Inflammatory macrophage treated with lipopolysaccharide for 1 hour (primary cell): ENCODE results near the gene PRELID1.
"Not testable (repeated sequence)": the region's sequence is repeated elsewhere in the genome, so short reads cannot be mapped to it uniquely, and the experiment has no call there.

Experiments
- DNase-seq, 2 donors: peaks; one replicate each; pipeline ENCODE4 v3.0.0-alpha.2; 2020 to 2022

Gene PRELID1

DNA sequence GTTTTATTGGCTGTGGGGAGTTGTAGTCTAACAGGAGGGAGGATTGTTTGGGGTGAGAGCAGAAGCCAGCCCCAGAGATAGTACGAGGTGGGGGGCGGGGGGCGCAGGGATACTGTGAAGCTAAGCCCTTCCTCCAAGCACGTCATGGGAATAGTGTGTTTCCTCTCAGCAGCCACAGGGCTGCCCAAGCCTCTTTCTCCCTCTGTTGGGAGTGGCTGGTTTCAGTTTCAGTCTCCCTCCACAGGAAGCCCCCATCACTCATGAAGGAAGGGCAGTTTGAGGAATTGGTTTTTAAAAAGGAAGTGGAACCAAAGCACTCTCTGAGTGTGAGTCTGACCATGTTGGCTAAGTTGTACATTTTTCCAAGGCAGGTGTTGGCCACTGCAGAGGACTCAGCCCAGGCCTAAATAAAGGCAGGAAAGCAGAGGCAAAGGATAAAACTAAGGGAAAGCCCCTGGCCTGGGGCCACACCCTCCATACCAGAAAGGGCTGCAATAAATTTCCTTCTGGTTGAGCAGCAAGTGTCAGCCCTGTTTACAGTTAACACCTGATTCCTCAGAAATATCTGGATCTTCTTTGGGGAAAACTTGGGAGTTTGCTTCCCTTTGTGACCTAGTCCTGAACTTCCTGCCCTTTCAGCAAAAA, 3.2 kb upstream of the PRELID1 start:
- DNase-seq, result peak; percentile 91 to 93

DNA sequence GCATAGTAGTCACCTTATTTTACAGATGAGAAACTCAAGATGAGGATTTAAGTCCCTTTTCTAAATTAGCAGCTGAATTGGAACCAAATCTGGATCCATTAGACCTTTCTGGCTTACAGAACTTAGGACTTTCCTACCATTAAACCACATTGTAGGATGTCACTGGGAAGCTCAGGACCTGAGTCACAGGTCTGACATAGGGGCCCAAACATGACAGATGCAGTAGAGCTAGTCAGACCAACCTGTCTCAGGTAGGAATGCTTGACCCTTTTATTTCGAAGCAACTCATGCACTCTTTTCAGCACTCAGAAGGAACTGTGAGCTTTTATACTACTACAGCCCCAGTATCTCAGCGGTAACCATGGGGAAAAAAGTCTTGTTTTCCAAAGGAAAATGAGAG, 2.6 kb upstream of the PRELID1 start:
- peak; percentile 33 to 41 for DNase-seq

DNA sequence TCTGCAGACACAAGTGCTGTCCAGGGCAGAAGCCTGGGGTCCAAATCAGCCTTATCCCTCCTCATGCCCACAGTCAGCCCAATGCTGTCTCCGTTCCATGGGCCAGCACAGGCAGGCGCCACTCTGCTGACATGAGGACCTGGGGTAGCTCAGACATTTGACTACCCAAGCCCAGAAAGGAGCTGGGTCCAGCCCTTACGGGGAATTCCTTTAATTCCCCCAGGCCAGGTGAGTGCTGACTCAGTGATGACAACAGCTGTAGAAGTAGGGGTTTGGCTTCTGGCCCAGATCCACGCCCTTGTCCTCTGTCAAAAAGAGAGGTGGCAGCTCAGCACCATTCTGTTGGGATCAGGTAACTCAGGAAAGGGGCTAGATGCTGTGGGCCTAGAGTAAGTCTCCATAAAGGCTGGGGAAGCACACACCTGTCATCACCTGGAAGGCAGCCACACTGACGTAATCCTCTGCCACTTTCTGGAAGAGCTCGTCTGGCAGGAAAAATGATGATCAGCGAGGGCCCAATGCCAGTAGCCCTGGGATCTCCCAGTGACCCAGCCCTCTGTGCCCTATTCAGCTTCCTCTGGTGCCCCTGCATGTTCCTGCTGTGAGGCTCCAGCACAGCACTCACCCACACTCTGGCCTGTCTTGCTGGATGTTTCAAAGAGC, 2.0 kb upstream of the PRELID1 start:
- no peak for DNase-seq

DNA sequence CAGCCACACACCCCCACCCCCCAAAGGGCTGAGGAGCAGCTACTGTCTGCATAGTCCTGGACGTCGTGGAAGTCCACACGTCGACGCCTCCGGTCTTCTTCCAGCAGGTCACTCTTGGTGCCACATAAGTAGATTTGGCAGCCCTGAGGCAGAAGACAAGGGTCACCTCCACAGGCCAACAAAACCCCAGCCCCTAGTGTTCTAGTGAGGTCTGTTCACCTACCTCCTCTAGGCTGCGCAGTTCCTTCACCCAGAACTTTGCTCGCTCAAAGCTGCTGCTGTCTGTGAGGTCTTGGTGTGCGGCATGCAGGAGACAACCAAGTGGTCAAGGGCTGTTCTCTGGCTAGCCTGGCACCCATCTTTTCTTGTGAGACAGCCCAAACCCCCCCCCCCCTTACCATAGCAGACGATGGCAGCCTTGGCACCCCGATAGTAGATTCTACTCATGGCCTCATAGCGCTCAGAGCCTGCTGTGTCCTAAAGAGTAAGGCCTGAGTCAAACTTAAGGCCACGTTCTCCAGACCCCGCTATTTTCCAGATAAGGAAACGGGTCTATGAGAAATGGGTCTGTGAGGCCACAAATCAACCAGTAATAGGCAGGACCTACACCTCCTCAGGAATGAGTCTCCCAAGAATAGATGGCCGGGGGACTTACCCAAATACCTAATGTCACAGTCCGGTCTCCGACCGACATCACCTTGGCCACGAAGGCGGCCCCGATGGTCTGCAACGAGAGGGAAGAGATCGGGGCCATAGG, 1.1 kb upstream of the PRELID1 start:
- no peak for DNase-seq

DNA sequence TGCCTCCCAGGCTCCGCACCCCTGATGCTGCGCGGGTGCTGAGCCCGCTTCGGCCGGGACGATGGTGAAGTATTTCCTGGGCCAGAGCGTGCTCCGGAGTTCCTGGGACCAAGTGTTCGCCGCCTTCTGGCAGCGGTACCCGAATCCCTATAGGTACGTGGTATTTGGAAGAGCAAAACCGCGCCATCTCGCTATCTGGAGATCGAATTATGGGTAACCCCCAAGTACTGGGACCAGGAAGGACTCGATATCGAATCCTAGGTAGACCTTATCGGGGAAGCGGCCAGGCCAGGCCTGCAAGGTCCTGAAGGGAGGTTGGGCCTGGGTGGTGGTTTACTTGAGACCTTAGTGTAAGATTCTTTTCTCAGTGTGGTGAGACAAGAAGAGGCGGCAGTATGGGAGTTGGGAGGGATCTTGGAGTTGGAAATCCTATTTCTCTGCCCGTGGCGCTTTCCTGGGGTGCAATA, 359 bp downstream of the PRELID1 start:
- DNase-seq, result no peak

DNA sequence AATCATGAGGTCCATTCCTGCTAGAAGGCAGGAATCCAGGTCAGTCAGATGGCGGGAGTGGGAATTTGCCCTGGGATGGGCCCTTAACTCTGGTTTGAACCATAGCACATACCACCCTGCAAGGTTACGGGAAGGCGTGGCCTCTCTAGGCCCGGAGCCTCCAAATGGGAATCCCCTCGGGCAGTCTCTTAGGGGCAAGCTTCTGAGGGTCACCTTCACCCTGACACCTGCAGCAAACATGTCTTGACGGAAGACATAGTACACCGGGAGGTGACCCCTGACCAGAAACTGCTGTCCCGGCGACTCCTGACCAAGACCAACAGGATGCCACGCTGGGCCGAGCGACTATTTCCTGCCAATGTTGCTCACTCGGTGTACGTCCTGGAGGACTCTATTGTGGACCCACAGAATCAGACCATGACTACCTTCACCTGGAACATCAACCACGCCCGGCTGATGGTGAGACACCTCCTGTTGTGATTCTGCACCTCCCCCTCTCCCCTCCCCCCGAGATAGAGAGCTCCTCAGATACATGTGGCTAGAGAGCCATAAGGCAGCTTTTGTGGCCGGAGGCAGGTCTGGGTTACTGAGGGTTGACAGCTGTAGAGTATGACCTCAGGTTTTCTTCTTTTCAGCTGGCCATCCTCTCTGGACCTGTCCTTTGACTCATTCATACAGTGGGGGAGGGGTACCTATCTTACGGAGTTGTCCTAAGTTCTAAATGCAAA, 957 bp downstream of the PRELID1 start:
- no peak for DNase-seq

DNA sequence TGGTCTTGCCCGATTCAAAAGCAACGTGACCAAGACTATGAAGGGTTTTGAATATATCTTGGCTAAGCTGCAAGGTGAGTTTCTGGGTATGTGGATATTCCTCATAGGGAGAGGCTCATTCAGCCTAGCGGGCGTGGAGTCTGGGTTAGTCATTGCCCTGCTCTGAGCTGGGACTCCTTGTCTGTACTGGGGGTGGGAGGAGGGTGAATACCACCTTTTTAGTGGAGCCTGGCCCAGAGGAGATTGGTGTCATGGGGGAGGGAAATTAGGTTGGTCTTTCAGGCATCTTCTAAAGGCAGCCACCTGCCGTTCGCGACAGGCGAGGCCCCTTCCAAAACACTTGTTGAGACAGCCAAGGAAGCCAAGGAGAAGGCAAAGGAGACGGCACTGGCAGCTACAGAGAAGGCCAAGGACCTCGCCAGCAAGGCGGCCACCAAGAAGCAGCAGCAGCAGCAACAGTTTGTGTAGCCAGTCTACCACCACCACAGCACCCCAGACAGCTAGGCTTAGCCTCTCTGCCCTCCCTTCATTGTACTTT, 2.6 kb downstream of the PRELID1 start:
- not testable (repeated sequence) for DNase-seq

DNA sequence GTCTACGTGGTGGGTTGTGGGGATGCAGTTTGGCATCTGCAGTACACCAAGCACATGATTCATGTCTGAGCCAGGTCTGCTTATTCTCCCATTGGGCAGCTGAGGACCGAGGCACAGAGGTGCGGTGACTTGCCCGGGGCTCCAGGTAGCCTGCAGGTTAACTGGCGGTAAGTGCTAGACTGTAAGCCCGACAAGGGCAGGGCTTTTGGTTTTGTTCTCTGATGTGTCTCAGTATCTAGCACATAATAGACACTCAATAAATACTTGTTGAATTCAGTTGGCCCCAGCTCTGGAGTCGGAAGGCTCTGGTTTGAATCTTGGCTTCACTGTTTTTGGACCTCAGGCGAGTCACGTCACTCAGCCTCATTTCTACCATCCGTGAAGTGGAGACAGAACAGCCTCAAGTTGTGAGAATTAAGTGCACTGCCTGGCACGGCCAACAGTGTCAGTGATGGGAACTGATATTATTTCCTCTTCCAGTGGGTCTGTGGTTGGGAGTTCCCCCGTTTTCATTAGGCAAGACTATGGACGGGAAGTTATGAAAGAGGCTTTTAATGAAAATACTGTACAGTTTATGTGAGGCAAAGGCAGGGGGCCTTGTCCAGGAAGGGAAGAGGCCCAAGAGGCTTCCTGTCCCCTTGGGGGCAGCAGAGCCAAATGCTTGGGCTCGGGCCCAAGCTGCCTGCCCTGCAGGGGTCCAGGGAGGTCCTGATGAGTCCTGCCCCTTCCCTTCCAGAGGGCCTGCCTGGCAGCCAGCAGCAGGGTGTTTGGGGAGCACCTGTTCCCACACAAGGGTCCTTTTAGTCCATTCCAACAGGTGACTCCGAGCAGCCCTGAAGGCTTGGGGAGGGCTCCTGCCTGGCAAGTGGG, 3.3 kb downstream of the PRELID1 start:
- DNase-seq, result peak; percentile 94

DNA sequence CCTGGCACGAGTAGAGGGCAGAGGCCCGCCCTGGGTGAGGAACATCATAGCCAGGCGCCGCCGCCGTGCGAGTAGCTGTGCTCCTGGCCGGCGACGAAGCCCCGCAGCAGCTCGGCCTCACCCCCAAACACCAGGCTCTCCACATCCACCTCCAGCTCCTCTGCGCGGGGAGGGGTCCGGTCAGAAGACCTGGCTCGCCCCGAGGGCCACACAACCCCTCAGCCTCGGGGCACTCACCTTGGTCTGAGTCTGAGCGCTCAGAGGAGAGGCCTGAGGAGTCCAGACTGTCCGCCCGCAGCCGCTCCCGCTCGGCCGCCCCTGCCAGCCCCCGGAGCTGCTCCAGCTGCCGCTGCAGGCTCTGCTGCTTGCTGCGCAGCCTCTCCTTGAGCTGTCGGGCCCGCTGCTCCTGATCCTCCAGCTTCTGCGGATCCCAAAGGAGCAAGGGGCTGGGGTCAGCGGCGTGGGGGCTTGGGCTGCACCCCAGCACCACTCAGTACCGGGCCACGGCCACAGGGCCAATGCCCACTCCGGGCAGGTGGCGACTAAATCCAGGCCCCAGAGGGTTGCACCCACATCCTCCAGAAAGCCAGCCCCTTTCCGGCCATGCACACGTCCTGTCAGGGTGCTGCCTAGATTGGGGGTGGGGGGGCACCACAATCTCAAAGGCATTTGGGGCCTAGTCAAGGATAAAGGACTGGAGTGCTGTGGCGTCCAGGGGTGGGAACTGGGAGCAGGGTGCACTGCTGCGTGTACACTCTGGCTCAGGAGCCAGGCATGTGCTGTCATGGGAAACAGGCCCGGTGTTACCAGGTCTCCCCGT, 4.2 kb downstream of the PRELID1 start:
- no peak for DNase-seq

DNA sequence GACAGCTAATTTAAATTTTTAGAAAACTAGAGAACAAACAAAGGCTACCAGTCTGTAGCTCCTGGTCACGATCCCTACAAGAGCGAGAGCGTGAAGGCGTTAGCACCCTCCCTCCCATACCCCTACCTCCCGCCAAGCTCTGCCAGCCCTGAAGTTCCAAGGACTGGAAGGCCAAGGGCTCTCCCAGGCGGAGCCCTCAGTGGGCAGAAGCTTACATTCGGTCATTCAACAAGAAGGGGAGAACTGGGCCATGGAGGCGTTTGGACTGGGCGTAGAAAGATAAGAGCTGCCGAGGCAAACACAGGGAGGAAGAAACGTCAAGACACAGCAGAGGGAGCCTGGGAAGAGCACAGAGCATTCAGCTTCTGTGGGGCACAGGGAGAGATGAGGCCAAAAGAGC, 5.1 kb downstream of the PRELID1 start:
- DNase-seq, result no peak

DNA sequence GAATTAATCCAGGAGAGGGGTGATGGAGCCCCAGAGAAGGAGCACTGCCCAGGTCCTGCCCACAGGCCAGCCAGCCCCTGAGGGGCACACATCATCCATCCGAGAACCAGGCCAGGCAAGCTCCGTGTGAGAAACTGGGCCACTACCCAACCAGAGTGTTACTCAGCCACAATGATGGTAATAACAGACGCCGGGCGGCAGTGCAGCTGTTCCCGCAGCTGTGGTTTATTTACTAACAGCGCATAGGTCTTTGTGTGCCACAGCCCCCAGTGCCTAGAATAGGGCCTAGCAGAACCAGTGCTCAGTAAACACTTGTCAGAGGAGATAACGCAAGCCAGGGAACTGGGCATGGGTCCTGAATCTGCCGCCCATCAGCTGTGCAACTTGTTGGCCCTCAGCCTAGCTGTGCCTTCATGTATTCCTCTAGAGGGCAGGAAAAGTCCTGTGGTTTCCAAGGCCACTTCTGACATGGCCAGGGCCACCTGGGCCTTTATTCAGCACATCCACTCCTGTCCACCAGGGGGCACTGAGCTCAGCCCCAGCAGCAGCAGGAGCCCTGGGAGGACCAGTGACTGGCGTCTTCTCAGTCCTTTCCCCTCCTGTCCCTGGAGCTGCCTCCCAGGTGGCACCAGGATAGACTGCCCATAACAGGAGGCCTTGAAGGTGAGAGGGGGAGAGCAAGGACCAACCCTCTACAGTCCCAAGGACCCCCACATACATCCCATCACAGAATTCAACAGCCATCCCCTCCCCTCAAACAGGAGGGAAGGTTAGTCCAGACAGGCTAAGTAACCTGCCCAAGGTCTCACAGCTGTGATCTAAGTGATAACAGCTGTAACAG, 6.0 kb downstream of the PRELID1 start:
- peak in 1 of 2 donors; percentile 53 for DNase-seq

DNA sequence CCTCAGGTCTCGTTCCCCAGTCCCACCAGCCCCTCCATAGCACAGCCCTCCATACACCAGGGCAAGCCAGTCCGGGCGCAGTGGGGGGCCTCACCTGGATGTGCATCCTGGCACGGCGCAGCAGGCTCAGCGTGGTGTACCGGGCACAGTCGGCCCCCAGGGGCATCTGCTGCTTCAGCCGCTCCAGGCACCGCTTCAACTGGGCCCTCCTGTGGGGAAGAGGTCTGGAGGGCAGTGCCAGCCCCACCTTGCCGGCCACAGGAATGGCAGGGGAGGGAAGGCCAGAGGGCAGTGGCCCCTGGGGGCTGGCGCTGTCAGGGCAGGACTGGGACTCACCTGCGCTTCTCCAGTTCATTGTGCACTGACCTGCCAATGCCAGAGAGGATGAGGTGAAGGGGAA, 6.7 kb downstream of the PRELID1 start:
- DNase-seq, result no peak

DNA sequence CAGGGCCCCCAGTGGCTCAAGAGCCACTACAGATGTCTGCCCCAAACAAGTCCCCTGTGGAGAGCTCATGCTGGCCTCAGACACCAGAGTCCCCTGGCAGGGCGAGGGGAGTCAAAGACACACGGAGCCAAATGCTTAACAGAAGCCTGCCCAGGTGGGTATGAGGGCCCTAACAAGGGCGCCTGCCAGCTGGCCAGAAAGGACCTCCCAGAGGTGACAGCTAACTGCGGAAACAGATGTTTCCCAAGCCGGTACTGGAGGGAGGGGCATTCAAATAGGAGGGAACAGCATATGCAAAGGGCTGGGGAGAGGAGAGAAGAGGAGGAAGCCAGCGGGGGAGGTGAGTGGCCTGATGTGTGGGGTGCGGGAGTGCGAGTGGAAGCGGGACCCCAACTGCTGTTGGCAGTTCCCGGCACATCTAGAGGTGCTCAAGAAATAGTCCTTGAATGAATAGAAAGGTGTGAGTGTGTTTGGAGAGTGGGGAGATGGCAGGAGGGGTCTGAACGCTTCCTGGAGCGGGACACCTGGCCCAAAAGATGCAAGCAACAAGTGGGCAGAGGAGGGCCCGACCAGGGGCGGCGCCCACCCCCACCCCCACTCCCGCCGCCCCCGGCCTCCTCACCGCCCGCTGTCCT, 7.3 kb downstream of the PRELID1 start:
- DNase-seq, result peak; percentile 39 to 45

DNA sequence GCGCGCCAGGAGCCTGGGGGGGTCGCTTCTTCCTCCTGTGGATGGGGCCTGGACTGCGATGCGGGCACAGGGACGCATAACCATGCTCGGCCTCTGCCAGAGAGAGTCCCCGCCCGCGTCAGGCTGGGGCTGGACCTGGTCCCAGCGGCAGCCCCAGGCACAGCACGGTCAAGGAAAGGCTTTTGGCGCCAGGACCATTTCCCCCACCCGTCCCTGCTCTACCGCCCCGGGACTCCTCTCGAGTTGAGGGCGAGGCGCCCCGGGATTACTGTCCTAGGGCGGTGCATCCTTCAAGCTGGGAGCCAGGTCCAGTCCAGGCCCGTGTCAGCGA, 7.8 kb downstream of the PRELID1 start:
- no peak for DNase-seq

DNA sequence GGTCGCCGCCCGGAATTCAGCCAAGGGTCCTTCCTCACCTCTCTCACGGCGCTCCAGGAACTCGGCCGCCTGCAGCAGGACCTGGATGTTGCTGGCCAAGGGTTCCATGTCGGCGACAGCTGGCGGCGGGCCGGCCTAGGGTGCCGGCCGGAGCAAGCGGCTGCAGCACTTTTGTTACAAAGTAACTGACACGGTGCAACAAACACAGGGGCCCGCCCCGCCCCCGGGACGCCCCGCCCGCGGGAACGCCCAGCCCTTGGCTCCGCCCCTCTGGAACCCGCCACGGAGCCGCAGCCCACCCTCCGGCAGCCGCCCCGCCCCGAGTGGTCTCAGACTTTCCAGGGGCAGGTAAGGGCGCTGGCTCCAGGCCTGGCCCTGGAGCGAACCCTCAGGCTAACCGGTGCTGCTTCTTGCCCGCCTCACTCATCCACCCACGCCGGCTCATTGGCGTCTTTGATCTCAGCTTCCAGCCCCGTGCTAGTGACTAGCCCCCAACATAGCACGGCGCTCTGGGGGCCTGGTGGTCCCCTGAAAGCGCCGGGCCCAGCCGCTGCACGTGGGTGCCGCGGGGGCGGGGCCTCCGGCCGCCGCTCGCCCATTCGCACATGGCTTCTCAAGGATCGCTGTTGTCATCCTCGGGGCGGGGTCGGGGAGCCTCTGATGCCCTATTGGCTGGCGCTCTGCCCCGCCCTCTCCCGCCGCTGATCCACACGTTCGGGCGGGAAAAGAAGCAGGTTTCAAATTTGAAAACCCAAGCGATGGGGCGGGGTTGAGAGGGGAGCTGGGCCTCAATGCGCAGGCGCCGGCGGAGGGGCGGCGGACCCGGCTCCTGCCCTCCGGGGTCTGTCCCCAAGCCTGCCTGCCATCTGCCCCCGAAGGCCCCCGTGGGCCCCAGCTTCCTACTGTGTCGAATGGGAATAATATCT, 8.4 kb downstream of the PRELID1 start, which contains the start of gene MXD3:
TSS of gene MXD3 (minus strand) at position 176 of the 926 bp plus-strand sequence. CDS start at position 108, 68 bp downstream.
- peak; percentile 93 to 97 for DNase-seq

DNA sequence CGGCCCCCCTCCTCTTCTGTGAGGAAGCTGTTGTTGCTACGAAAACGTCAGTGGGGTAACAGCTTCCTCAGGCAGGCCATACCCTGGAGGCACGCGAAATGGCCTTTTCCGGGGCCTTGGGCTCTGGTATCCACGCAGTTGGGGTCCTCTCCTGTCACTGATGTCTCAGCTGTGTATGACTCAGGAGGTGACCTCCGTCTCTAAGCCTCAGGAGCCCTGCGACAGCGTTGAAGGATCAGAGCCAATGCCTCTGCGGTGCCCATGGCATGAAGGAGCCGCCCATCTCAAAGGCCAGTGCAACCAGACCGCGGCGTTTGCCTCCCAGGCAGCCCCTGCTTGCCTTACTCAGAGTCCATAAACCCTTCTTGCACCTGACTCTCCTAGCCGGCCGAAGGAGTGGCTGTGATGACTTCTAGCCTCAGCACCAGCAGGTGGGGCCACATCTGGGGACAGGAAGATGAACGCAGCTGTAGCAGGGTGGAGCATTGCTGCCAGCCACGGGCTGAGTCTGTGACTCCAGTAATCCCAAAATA, 9.1 kb downstream of the PRELID1 start:
- no peak for DNase-seq

DNA sequence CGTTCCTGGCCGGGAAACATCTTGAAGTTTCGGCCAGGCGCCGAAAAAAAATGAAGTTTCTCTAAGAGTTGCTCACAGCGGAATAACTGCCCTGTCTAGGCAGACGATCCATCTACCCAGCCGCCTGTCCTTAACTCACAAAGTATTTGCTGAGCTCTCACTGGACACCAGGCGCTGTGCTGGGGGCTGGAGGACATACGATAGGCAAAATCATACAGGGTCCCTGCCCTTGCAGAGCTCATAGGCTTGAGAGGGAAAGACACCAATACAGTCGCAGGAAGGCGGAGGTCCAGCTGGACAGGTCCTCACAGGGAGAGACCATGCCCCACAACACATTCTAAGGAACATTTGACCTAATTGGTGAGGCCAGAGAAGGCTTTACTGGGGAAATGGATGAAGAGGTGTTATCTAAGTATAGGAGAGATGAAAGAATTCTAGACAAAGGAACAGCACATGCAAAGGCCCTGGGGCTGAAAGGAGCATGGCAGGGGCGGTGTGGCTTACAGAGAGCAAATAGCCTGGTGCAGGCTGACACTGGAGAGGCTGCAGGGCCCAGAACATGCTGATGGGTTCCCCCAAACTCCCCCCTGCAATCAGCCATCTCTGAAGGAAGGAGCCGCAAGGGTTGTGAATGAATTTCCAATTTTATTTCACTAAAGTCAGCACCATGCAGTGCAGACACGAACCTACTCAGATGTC, 10.1 kb downstream of the PRELID1 start:
- no peak for DNase-seq
